Measurements from ENCODE around the gene RNU7-1.

DNA sequence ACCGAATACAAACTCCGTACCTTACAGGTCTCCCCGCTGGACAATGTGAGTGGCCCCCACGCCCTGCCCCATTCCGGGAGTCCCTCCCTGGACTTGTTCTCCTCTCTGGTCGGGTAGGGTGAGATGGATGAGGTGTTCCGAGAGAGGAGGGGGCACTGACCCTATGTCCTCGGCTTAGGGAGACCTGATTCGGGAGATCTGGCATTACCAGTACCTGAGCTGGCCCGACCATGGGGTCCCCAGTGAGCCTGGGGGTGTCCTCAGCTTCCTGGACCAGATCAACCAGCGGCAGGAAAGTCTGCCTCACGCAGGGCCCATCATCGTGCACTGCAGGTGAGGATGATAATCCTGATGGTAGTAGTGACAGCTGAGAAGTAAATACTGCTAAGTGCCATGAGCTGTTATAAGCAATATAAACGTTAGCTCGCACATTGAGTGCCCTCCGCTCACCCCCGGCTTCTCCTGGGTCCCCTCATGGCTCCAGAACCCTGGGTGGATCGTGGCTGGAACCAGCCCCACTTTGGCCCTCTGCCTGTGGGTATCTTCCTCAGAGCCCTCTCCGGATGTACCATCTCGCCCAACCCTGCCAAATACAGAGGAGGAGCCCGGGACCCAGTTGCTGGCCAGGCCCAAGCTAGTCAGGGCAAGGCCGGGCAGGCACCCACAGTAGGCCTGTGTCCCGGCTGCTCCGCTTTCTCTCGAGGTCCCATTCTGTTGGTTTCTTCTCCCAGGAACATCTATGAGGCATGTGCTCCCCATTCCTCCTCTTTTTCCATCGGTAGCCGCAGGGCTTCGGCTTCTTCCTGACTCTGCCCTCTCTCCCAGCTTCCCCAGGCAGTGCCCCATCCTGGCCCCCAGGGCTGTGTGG lies 14.4 kb downstream of the RNU7-1 start:
- TF ChIP-seq POLR2AphosphoS5 (IDR thresholded peaks at IDR 0.05) = peak; percentile 17 to 62 (median 26)
- TF ChIP-seq, protein P1, sequence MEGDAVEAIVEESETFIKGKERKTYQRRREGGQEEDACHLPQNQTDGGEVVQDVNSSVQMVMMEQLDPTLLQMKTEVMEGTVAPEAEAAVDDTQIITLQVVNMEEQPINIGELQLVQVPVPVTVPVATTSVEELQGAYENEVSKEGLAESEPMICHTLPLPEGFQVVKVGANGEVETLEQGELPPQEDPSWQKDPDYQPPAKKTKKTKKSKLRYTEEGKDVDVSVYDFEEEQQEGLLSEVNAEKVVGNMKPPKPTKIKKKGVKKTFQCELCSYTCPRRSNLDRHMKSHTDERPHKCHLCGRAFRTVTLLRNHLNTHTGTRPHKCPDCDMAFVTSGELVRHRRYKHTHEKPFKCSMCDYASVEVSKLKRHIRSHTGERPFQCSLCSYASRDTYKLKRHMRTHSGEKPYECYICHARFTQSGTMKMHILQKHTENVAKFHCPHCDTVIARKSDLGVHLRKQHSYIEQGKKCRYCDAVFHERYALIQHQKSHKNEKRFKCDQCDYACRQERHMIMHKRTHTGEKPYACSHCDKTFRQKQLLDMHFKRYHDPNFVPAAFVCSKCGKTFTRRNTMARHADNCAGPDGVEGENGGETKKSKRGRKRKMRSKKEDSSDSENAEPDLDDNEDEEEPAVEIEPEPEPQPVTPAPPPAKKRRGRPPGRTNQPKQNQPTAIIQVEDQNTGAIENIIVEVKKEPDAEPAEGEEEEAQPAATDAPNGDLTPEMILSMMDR (IDR thresholded peaks at IDR 0.05 in 8 of 11, conservative IDR thresholded peaks at IDR 0.05 in 3 of 11) = no peak

All from spleen (tissue), 7 donors.